GM21360 (cell line): ENCODE data around the gene CDH12.
"Not testable (repeated sequence)": the region's sequence is repeated elsewhere in the genome, so short reads cannot be mapped to it uniquely, and the experiment has no call there.

Source experiments
- ATAC-seq: cut with Tn5 transposase; IDR thresholded peaks from one replicate; pipeline ENCODE4 v1.9.1; 2021; ENCODE audit warnings: mild to moderate bottlenecking, moderate library complexity; ENCODE audit not compliant: unreplicated experiment

CDH12 gene

GRCh38 chr5:22051881-22052280, 801.3 kb downstream of the CDH12 start:
- no peak for ATAC-seq

GRCh38 chr5:22050931-22051330, 802.2 kb downstream of the CDH12 start:
- ATAC-seq: no peak

GRCh38 chr5:22044229-22044628, 808.9 kb downstream of the CDH12 start:
- no peak for ATAC-seq

GRCh38 chr5:22036061-22036460, 817.1 kb downstream of the CDH12 start:
- no peak for ATAC-seq

GRCh38 chr5:22033066-22033465, 820.1 kb downstream of the CDH12 start:
- no peak for ATAC-seq

GRCh38 chr5:22023784-22024183, 829.4 kb downstream of the CDH12 start:
- no peak for ATAC-seq

- ATAC-seq: not testable (repeated sequence)
Observed at GRCh38 chr5:22012893-22013292, 840.3 kb downstream of the CDH12 start.

GRCh38 chr5:22010808-22011207, 842.3 kb downstream of the CDH12 start:
- ATAC-seq: not testable (repeated sequence)

GRCh38 chr5:22001097-22001496, 852.0 kb downstream of the CDH12 start:
- not testable (repeated sequence) for ATAC-seq

GRCh38 chr5:21985799-21986198, 867.3 kb downstream of the CDH12 start:
- ATAC-seq: not testable (repeated sequence)

GRCh38 chr5:21951571-21951970, 901.6 kb downstream of the CDH12 start:
- not testable (repeated sequence) for ATAC-seq

- ATAC-seq: no peak
Observed at GRCh38 chr5:21931116-21931515, 922.0 kb downstream of the CDH12 start.

GRCh38 chr5:21919414-21920022, 933.6 kb downstream of the CDH12 start:
- peak; percentile 97 for ATAC-seq

GRCh38 chr5:21918451-21918850, 934.7 kb downstream of the CDH12 start:
- no peak for ATAC-seq

GRCh38 chr5:21910731-21911130, 942.4 kb downstream of the CDH12 start:
- ATAC-seq: no peak

GRCh38 chr5:21895766-21896350, 957.3 kb downstream of the CDH12 start:
- ATAC-seq: no peak

- no peak for ATAC-seq
Observed at GRCh38 chr5:21893161-21893560, 960.0 kb downstream of the CDH12 start.

GRCh38 chr5:21889581-21889980, 963.6 kb downstream of the CDH12 start:
- ATAC-seq: no peak

GRCh38 chr5:21882074-21882745, 970.9 kb downstream of the CDH12 start:
- ATAC-seq: no peak

- no peak for ATAC-seq
Observed at GRCh38 chr5:21880164-21880563, 973.0 kb downstream of the CDH12 start.

- ATAC-seq: no peak
Observed at GRCh38 chr5:21862986-21863385, 990.2 kb downstream of the CDH12 start.

- ATAC-seq: no peak
Observed at GRCh38 chr5:21858441-21858840, 994.7 kb downstream of the CDH12 start.
